HepG2 (cell line): Measurements from ENCODE around the gene L3MBTL1. TPM values are rescaled to one million over a fixed set of nuclear protein-coding genes. Genes with fewer than 3 reads are reported as not detected.

Experiments used
- EED ChIP-seq: sonication (generic); formaldehyde crosslinking; IDR thresholded peaks from 2 replicates; pipeline ENCODE4 v1.5.0; 2020; ENCODE audit warnings: mild to moderate bottlenecking, missing genetic modification reagents
- GABPA ChIP-seq, 2 experiments: IDR thresholded peaks; 2 replicates each; pipeline ENCODE4 v1.6.1; 2011 to 2016; ENCODE audit warnings: low read depth in 2 of 2, low read length in 1 of 2, missing biosample characterization in 1 of 2, missing genetic modification characterization in 1 of 2
- KDM6A ChIP-seq: IDR thresholded peaks from 2 replicates; pipeline ENCODE4 v1.6.1; 2016; ENCODE audit warnings: low read depth
- MYNN ChIP-seq: sonication (generic); formaldehyde crosslinking; IDR thresholded peaks from 2 replicates; pipeline ENCODE4 v1.4.0; 2020; ENCODE audit warnings: mild to moderate bottlenecking, low read depth, missing genetic modification reagents
- RFX1 ChIP-seq: fragments of 450-650 bp; IDR thresholded peaks from 2 replicates; pipeline ENCODE4 v1.6.1; 2017
- SALL1 ChIP-seq: sonication (generic); formaldehyde crosslinking; IDR thresholded peaks from 2 replicates; pipeline ENCODE4 v1.8.0; 2022; ENCODE audit warnings: mild to moderate bottlenecking, missing genetic modification reagents
- SETDB1 ChIP-seq: sonication (generic); formaldehyde crosslinking; IDR thresholded peaks from 2 replicates; pipeline ENCODE4 v1.5.1; 2020; ENCODE audit warnings: missing genetic modification reagents, mild to moderate bottlenecking, borderline replicate concordance
- ZNF207 ChIP-seq: fragments of 450-650 bp; IDR thresholded peaks from 2 replicates; pipeline ENCODE4 v1.6.1; 2016; ENCODE audit warnings: antibody characterized with exemption, borderline replicate concordance
- ZNF543 ChIP-seq: sonication (generic); formaldehyde crosslinking; IDR thresholded peaks from 2 replicates; pipeline ENCODE4 v1.4.0; 2020; ENCODE audit warnings: mild to moderate bottlenecking, missing genetic modification reagents
- ZNF7 ChIP-seq: IDR thresholded peaks from 2 replicates; pipeline ENCODE4 v1.6.1; 2016; ENCODE audit warnings: missing biosample characterization, missing genetic modification reagents
- ZNF772 ChIP-seq: sonication (generic); formaldehyde crosslinking; IDR thresholded peaks from 2 replicates; pipeline ENCODE4 v1.5.0; 2020; ENCODE audit warnings: mild to moderate bottlenecking, missing genetic modification reagents
- polyA plus RNA-seq, 8 experiments: library from polyadenylated mRNA; depleted of rRNA in 3 of 8; stranded (reverse) in 7 of 8; unstranded in 1 of 8; fragments of >200 nt; fragmentation: Illumina TruSeq in 4 of 8; extraction: Trizol in 4 of 8; gene quantifications; 2 replicates each; pipeline versions ENCODE4 v1.2.1 to v1.2.3, GENCODE V29; 2011 to 2016; ENCODE audit warnings: low read depth in 4 of 8, missing spikeins in 1 of 8, mixed read lengths in 1 of 8; ENCODE audit not compliant: insufficient read depth in 1 of 8
- total RNA-seq, 5 experiments: library from RNA; depleted of rRNA; stranded (reverse); fragments of >200 nt; fragmentation: Illumina TruSeq; extraction: Trizol; gene quantifications; 2 replicates each; pipeline ENCODE4 v1.2.3, GENCODE V29; 2016; ENCODE audit warnings: low read depth in 1 of 5
- TF ChIP-seq, protein P1 (sequence below): sonication (generic); formaldehyde crosslinking; IDR thresholded peaks from 2 replicates; pipeline ENCODE4 v1.4.0; 2020; ENCODE audit warnings: mild to moderate bottlenecking, missing genetic modification reagents, borderline replicate concordance
- TF ChIP-seq, protein P2 (sequence below), 2 experiments: sonication (generic) in 1 of 2; formaldehyde crosslinking in 1 of 2; IDR thresholded peaks; 2 replicates each; pipeline versions ENCODE4 v1.6.1 to v1.9.0; 2014 to 2022; ENCODE audit warnings: antibody characterized with exemption in 1 of 2, borderline replicate concordance in 1 of 2, inconsistent platforms in 1 of 2, low read depth in 1 of 2, missing genetic modification reagents in 1 of 2
- TF ChIP-seq, protein P3 (sequence below): sonication (generic); formaldehyde crosslinking; IDR thresholded peaks from 2 replicates; pipeline ENCODE4 v1.9.0; 2021; ENCODE audit warnings: missing genetic modification reagents, borderline replicate concordance
- TF ChIP-seq, protein P4 (sequence below): IDR thresholded peaks from 2 replicates; pipeline ENCODE4 v1.6.1; 2016

Gene L3MBTL1
- total and polyA plus RNA-seq, 2 of the 13 experiments (the other 11 are each of a cell fraction or from before 2014, with no cell fraction given) = 9.0 to 17.8 TPM

DNA sequence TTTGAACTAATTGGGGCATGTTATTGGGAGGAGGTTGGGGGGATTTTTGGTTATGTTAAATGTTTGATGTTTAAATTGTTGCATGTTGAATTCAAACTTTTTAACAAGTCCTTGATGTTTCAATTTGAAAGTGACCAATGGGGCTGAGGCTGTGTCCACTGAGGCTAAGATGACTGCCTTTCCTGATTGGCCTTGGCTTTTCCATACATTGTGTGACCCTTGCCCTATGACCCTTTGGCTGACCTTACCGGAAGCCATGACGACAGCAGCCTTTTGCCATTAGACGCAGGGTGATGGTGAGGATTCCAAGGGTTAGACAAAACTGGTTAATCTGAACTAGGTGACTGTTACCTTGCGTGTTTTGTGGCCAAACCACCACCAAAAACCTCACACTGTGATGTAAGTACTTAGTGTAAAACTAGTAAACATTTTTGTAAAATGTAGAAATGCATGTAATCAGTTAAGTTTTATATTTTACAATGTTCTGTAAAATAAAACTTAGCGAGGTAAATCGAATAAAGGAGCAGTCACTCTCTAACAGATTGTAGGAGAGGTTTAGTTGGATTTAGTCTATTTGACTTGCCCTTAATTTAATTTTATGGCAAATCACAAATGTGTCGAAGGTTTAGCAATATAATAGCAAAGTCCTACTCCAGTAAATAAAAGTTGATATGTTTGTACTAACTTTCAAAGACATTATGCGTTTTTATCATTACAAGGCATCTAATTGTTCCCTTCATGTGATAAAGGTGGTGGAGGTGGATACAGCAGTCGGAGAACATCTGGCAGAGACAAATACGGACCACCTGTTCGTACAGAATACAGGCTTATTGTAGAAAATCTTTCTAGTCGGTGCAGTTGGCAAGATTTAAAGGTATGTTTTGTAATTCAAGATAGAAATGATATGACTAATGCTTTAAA lies 48.2 kb upstream of the L3MBTL1 start (continued):
- TF ChIP-seq, protein P1, sequence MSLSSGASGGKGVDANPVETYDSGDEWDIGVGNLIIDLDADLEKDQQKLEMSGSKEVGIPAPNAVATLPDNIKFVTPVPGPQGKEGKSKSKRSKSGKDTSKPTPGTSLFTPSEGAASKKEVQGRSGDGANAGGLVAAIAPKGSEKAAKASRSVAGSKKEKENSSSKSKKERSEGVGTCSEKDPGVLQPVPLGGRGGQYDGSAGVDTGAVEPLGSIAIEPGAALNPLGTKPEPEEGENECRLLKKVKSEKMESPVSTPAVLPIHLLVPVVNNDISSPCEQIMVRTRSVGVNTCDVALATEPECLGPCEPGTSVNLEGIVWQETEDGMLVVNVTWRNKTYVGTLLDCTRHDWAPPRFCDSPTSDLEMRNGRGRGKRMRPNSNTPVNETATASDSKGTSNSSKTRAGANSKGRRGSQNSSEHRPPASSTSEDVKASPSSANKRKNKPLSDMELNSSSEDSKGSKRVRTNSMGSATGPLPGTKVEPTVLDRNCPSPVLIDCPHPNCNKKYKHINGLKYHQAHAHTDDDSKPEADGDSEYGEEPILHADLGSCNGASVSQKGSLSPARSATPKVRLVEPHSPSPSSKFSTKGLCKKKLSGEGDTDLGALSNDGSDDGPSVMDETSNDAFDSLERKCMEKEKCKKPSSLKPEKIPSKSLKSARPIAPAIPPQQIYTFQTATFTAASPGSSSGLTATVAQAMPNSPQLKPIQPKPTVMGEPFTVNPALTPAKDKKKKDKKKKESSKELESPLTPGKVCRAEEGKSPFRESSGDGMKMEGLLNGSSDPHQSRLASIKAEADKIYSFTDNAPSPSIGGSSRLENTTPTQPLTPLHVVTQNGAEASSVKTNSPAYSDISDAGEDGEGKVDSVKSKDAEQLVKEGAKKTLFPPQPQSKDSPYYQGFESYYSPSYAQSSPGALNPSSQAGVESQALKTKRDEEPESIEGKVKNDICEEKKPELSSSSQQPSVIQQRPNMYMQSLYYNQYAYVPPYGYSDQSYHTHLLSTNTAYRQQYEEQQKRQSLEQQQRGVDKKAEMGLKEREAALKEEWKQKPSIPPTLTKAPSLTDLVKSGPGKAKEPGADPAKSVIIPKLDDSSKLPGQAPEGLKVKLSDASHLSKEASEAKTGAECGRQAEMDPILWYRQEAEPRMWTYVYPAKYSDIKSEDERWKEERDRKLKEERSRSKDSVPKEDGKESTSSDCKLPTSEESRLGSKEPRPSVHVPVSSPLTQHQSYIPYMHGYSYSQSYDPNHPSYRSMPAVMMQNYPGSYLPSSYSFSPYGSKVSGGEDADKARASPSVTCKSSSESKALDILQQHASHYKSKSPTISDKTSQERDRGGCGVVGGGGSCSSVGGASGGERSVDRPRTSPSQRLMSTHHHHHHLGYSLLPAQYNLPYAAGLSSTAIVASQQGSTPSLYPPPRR (CRISPR knock-in tag) = no peak
- TF ChIP-seq ZNF543 (CRISPR knock-in tag) (no peak), KDM6A (CRISPR knock-in tag) (no peak), RFX1 (no peak), ZNF207 (no peak), GABPA (IDR thresholded peaks at IDR 0.05; ENCODE audit: low read depth, low read length) (no peak), GABPA (CRISPR knock-in tag; IDR thresholded peaks at IDR 0.05; ENCODE audit: low read depth) (peak; percentile 61), SETDB1 (CRISPR knock-in tag) (no peak), ZNF7 (CRISPR knock-in tag) (no peak), ZNF772 (no peak), SALL1 (CRISPR knock-in tag) (0 out of 2 replicates have a peak, but pooled peaks have one; percentile 20), MYNN (CRISPR knock-in tag) (no peak), EED (no peak)
- TF ChIP-seq, protein P2, sequence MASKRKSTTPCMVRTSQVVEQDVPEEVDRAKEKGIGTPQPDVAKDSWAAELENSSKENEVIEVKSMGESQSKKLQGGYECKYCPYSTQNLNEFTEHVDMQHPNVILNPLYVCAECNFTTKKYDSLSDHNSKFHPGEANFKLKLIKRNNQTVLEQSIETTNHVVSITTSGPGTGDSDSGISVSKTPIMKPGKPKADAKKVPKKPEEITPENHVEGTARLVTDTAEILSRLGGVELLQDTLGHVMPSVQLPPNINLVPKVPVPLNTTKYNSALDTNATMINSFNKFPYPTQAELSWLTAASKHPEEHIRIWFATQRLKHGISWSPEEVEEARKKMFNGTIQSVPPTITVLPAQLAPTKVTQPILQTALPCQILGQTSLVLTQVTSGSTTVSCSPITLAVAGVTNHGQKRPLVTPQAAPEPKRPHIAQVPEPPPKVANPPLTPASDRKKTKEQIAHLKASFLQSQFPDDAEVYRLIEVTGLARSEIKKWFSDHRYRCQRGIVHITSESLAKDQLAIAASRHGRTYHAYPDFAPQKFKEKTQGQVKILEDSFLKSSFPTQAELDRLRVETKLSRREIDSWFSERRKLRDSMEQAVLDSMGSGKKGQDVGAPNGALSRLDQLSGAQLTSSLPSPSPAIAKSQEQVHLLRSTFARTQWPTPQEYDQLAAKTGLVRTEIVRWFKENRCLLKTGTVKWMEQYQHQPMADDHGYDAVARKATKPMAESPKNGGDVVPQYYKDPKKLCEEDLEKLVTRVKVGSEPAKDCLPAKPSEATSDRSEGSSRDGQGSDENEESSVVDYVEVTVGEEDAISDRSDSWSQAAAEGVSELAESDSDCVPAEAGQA (IDR thresholded peaks at IDR 0.05; ENCODE audit: low read depth) = peak; percentile 78
- TF ChIP-seq, protein P2 (CRISPR knock-in tag; IDR thresholded peaks at IDR 0.05; ENCODE audit: borderline replicate concordance) = no peak
- TF ChIP-seq, protein P3, sequence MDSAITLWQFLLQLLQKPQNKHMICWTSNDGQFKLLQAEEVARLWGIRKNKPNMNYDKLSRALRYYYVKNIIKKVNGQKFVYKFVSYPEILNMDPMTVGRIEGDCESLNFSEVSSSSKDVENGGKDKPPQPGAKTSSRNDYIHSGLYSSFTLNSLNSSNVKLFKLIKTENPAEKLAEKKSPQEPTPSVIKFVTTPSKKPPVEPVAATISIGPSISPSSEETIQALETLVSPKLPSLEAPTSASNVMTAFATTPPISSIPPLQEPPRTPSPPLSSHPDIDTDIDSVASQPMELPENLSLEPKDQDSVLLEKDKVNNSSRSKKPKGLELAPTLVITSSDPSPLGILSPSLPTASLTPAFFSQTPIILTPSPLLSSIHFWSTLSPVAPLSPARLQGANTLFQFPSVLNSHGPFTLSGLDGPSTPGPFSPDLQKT (CRISPR knock-in tag) = no peak
- TF ChIP-seq, protein P4, sequence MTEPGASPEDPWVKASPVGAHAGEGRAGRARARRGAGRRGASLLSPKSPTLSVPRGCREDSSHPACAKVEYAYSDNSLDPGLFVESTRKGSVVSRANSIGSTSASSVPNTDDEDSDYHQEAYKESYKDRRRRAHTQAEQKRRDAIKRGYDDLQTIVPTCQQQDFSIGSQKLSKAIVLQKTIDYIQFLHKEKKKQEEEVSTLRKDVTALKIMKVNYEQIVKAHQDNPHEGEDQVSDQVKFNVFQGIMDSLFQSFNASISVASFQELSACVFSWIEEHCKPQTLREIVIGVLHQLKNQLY = peak; percentile 39; the same call in 1 of the 2 replicates
